ENCODE results near the gene CCL22. TPM values are rescaled to one million over a fixed set of nuclear protein-coding genes. Genes with fewer than 3 reads are reported as not detected.

The CCL22 gene
- total RNA-seq, 1 experiment from 2014 or later: not detected

DNA sequence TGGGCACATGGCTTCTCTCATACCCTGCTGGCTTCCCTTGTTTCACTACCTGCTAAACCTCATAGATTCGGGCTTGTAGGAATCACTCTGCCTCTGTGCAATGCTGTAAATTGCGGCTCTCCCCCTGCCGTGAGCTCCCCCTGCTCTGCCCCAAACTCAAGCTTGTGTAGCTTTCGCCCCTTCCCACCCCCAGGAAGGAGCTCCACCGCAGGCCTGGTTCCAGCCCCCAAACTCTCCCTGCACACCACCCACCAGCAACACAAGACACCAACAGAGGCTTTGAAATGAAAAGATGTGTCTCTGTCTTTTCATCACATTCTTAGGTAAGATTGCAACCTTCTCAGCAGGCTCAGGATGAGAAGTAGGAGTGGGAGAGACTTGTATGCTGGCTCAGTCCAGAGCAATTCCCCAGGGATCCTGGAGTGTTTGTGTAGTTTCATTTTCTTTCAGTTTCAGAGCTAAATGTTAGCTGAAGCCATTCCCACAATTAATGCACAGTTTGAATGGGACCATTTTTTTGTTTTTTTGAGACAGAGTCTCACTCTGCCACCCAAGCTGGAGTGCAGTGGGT lies 27.9 kb downstream of the CCL22 start:
- BruUV-seq (replicated peaks): no TSS peak
- intact Hi-C loops (cut with micrococcal nuclease; ENCODE audit: unreplicated experiment): no loop called here
- Histone ChIP-seq H3K27ac (ENCODE audit: low read depth, low read length, poor library complexity, severe bottlenecking) (no peak overlapping the region), H3K4me3 (ENCODE audit: low read depth, low read length, poor library complexity, severe bottlenecking) (no peak overlapping the region), H3K36me3 (ENCODE audit: insufficient read depth, low read length, poor library complexity, severe bottlenecking) (no peaks in the 10 kb centered on the region), H3K9me3 (ENCODE audit: low read depth, low read length, poor library complexity, severe bottlenecking) (no peaks in the 10 kb centered on the region), H3K27me3 (replicated peaks; ENCODE audit: insufficient read depth, low read depth, low read length, poor library complexity) (no peaks in the 10 kb centered on the region), H3K4me1 (ENCODE audit: insufficient read depth, low read length, poor library complexity, severe bottlenecking) (peaks cover 4% of the 10 kb centered on the region)
- CTCF ChIA-PET: interaction anchor here (0.5 kb wide), 1 partner anchor 428 kb away, joined by 6 read pairs; no protein-coding TSS in a partner anchor
- peak; percentile 60 for DNase-seq (ENCODE audit: low spot score)
- TF ChIP-seq EZH2 (IDR thresholded peaks at IDR 0.05; ENCODE audit: borderline replicate concordance, low read depth, low read length, poor library complexity, severe bottlenecking): no peak
- TF ChIP-seq, protein P1, sequence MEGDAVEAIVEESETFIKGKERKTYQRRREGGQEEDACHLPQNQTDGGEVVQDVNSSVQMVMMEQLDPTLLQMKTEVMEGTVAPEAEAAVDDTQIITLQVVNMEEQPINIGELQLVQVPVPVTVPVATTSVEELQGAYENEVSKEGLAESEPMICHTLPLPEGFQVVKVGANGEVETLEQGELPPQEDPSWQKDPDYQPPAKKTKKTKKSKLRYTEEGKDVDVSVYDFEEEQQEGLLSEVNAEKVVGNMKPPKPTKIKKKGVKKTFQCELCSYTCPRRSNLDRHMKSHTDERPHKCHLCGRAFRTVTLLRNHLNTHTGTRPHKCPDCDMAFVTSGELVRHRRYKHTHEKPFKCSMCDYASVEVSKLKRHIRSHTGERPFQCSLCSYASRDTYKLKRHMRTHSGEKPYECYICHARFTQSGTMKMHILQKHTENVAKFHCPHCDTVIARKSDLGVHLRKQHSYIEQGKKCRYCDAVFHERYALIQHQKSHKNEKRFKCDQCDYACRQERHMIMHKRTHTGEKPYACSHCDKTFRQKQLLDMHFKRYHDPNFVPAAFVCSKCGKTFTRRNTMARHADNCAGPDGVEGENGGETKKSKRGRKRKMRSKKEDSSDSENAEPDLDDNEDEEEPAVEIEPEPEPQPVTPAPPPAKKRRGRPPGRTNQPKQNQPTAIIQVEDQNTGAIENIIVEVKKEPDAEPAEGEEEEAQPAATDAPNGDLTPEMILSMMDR (conservative IDR thresholded peaks at IDR 0.05; ENCODE audit: low read depth, low read length): no peak
- POLR2A ChIA-PET (ENCODE audit: low non-redundant PET): no interaction called here

DNA sequence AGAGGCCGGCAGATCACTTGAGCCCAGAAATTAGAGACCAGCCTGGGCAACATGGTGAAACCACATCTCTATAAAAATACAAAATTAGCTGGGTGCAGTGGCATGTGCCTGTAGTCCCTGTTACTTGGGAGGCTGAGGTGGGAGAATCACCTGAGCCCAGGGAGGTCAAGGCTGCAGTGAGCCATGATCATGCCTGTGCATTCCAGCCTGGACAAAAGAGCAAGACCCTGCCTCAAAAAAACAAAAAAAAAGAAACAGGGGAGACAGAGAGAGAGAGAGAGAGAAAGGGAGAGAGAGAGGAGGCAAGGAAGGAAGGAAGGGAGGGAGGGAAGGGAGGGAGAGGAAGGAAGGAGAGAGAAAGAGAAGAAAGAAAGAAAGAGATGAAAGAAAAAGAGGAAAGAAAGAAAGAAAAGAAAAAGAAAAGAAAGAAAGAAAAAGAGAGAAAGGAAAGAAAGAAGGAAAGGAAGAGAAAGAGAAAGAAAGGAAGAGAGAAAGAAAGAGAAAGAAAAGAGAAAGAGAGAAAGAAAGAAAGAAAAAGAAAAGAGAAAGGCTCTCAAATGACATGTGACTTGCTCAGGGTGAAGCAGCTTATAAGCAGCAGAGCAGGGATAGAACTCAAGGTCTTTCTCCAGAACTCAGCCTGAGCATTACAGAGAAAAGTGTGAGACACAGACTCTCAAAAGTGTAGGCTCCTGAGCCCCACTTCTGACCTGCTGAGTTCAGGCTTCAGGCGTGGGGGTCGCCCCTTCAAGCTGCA lies 29.2 kb downstream of the CCL22 start:
- no peaks in the 10 kb centered on the region for H3K36me3 ChIP-seq (ENCODE audit: insufficient read depth, low read length, poor library complexity, severe bottlenecking)
- H3K9me3 ChIP-seq (ENCODE audit: low read depth, low read length, poor library complexity, severe bottlenecking): no peaks in the 10 kb centered on the region
- TF ChIP-seq EZH2 (IDR thresholded peaks at IDR 0.05; ENCODE audit: borderline replicate concordance, low read depth, low read length, poor library complexity, severe bottlenecking): no peak
- TF ChIP-seq, protein P1 (conservative IDR thresholded peaks at IDR 0.05; ENCODE audit: low read depth, low read length): no peak
- peaks cover 4% of the 10 kb centered on the region for H3K4me1 ChIP-seq (ENCODE audit: insufficient read depth, low read length, poor library complexity, severe bottlenecking)
- ChIA-PET POLR2A (ENCODE audit: low non-redundant PET) (no interaction called here), CTCF (no interaction called here)
- H3K4me3 ChIP-seq (ENCODE audit: low read depth, low read length, poor library complexity, severe bottlenecking): no peak overlapping the region
- H3K27ac ChIP-seq (ENCODE audit: low read depth, low read length, poor library complexity, severe bottlenecking): no peak overlapping the region
- intact Hi-C loops (cut with micrococcal nuclease; ENCODE audit: unreplicated experiment): no loop called here
- no peaks in the 10 kb centered on the region for H3K27me3 ChIP-seq (replicated peaks; ENCODE audit: insufficient read depth, low read depth, low read length, poor library complexity)
- no TSS peak for BruUV-seq (replicated peaks)
- no peak for DNase-seq (ENCODE audit: low spot score)

DNA sequence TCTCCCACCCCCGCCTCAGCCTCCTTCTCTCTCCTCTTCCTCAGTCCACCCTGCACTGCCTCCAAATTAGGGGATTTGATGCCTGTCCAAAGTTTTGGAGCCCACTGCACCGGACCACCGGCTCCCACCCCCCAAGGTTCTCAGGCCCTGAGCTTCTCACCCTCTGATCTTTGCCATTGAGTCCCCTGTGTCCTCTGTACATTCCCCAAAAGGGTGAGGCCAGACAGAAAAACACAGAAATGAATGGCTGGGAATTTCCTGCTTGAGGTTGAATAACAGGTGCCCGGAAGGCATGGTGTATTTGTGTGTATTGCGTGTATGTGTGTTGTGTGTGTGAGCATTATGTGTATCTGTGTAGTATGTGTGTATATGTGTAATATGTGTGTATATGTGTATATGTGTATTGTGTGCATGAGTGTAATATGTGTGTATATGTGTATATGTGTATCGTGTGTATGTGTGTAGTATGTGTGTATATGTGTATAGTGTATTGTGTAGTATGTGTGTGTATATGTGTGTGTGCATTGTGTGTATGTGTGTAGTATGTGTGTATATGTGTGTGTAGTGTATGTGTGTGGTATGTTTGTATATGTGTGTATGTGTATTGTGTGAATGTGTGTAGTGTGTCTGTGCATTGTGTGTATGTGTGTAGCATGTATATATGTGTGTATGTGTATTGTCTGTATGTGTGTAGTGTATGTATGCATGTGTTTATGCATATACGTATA lies 29.9 kb downstream of the CCL22 start:
- TF ChIP-seq, protein P1 (conservative IDR thresholded peaks at IDR 0.05; ENCODE audit: low read depth, low read length): no peak
- TF ChIP-seq EZH2 (IDR thresholded peaks at IDR 0.05; ENCODE audit: borderline replicate concordance, low read depth, low read length, poor library complexity, severe bottlenecking): no peak
- no TSS peak for BruUV-seq (replicated peaks)
- no peak for DNase-seq (ENCODE audit: low spot score)
- intact Hi-C loops (cut with micrococcal nuclease; ENCODE audit: unreplicated experiment): no loop called here
- no peak overlapping the region for H3K4me3 ChIP-seq (ENCODE audit: low read depth, low read length, poor library complexity, severe bottlenecking)
- no peak overlapping the region for H3K27ac ChIP-seq (ENCODE audit: low read depth, low read length, poor library complexity, severe bottlenecking)
- no peaks in the 10 kb centered on the region for H3K9me3 ChIP-seq (ENCODE audit: low read depth, low read length, poor library complexity, severe bottlenecking)
- H3K27me3 ChIP-seq (replicated peaks; ENCODE audit: insufficient read depth, low read depth, low read length, poor library complexity): no peaks in the 10 kb centered on the region
- CTCF ChIA-PET: no interaction called here
- H3K36me3 ChIP-seq (ENCODE audit: insufficient read depth, low read length, poor library complexity, severe bottlenecking): no peaks in the 10 kb centered on the region
- POLR2A ChIA-PET (ENCODE audit: low non-redundant PET): no interaction called here
- peaks cover 4% of the 10 kb centered on the region for H3K4me1 ChIP-seq (ENCODE audit: insufficient read depth, low read length, poor library complexity, severe bottlenecking)
